Retinal pigment epithelial cell (primary cell): ENCODE measurements around the gene ADGRL3.

ENCODE experiments used
- DNase-seq: peaks from one replicate; pipeline ENCODE4 v3.0.0-alpha.2; 2010; ENCODE audit warnings: low read depth
- H3K4me3 ChIP-seq: 2 replicates; pipeline ENCODE4 v1.5.1; 2011; ENCODE audit warnings: mild to moderate bottlenecking, low read length, control low read depth, moderate library complexity
- CTCF ChIP-seq: conservative IDR thresholded peaks from 2 replicates; pipeline ENCODE4 v1.5.1; 2011; ENCODE audit warnings: low read depth, low read length, control low read depth, inconsistent platforms

ADGRL3 gene

DNA sequence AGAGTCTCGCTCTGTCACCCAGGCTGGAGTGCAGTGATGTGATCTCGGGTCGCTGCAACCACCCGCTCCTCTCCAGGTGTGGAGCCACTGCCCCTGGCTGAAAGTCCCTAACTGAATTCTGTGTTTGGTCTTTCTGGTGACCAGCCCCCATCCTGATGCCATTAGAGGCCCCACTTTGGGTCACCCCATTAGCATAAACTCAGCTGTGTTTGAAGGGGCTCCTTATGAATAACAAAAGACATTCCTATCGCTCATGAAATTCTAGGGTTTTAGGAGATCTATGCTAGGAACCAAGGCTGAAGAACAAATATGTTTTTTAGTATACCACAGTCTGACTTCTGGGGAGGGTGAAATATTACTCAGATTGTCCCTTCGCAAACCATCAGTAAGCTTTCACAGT lies 652.9 kb downstream of the ADGRL3 start:
- no peak overlapping the region for H3K4me3 ChIP-seq
- no peak for DNase-seq
- TF ChIP-seq CTCF: no peak

GRCh38 chr4:61860376-61860775 lies 660.2 kb downstream of the ADGRL3 start:
- TF ChIP-seq CTCF: no peak
- H3K4me3 ChIP-seq: no peak overlapping the region
- no peak for DNase-seq

DNA sequence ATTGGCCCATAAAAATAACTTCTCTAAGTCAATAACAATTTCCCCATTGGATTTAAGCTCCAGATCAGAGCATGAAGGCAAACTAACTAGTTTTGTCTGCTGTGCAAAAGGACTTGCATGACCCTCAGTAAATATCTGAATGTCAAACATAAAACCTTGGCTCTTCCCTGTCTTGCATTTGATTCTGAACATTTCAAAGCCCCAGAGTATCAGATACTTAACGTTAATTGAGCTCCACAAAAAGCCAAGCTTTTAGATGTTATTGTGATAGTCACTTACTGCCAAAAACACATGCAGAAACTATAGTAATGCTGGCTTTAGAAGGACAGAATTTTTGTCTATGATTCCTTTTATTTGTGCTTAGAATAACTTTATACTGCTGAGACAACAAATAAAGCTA lies 664.2 kb downstream of the ADGRL3 start:
- no peak overlapping the region for H3K4me3 ChIP-seq
- DNase-seq: no peak
- no peak for TF ChIP-seq CTCF

GRCh38 chr4:61866378-61867030 lies 666.4 kb downstream of the ADGRL3 start:
- no peak overlapping the region for H3K4me3 ChIP-seq
- TF ChIP-seq CTCF: no peak
- no peak for DNase-seq

- TF ChIP-seq CTCF: no peak
- DNase-seq: no peak
- no peak overlapping the region for H3K4me3 ChIP-seq
Observed at GRCh38 chr4:61872983-61873382, 672.9 kb downstream of the ADGRL3 start.

GRCh38 chr4:61877266-61877665 lies 677.1 kb downstream of the ADGRL3 start:
- no peak for TF ChIP-seq CTCF
- no peak overlapping the region for H3K4me3 ChIP-seq
- no peak for DNase-seq

DNA sequence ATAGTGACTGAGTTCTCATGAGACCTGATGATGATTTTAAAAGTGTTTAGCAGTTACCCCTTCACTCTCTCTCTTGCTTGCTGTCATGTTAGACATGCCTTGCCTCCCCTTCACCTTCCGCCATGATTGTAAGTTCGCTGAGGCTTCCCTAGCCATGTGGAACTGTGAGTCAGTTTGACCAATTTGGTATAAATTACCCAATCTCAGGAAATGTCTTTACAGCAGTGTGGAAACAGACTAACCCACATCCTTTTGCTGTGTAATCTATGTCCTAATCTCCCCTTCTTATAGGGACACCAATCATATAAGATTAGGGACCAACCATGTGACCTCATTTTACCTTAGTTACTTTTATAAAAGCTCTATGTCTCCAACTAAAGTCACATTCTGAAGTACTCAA lies 677.8 kb downstream of the ADGRL3 start:
- H3K4me3 ChIP-seq: no peak overlapping the region
- TF ChIP-seq CTCF: no peak

More for the DNA sequence above, 677.8 kb downstream of the ADGRL3 start:
- no peak for DNase-seq
